GM04504 (cell line): ENCODE results near the gene LGALS8.

Experiments
- DNase-seq: peaks from one replicate; pipeline ENCODE4 v3.0.0-alpha.2; 2012; ENCODE audit warnings: low read depth

Gene LGALS8

DNA sequence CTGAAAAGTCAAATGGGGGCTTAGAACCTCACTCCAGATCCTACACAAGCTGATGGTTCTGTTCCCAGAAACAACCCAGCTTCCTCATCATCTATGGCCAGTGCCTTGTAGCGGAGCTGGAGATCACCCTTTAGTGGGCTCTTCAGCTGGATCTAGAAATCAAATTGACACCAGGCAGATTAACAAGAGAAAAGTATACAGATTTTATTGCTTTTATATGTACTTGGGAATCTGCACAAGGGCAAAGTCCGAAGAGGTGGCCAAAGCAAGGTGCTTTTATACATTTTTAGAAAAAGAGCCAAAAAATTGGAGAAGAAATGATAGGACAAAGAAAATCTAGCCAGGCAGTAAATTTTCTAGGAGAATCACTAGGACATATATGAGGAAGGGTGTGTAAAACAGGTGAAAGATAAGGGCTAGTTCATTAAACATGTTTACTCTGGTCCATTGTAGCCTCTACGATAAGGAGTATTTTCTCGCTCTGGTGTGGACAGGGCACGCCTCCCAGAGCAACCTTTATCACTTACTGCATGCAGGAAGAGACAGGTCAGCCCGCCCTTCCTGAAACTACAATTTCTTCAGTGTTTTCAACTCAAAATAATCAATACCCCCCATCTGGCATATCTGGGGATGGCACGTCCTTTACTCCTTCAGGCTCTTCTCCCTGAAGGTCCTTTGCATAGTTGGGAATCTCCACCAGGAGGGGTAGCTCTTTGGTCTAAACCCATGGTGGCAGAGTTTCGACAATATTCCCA is 14.0 kb upstream of the LGALS8 start:
- no peak for DNase-seq

GRCh38 chr1:236511735-236512418 is 11.9 kb upstream of the LGALS8 start:
- no peak for DNase-seq

GRCh38 chr1:236514703-236515442 is 8.9 kb upstream of the LGALS8 start:
- no peak for DNase-seq

GRCh38 chr1:236515443-236515958 is 8.3 kb upstream of the LGALS8 start:
- DNase-seq: no peak

GRCh38 chr1:236516929-236517704 is 6.7 kb upstream of the LGALS8 start:
- DNase-seq: no peak

DNA sequence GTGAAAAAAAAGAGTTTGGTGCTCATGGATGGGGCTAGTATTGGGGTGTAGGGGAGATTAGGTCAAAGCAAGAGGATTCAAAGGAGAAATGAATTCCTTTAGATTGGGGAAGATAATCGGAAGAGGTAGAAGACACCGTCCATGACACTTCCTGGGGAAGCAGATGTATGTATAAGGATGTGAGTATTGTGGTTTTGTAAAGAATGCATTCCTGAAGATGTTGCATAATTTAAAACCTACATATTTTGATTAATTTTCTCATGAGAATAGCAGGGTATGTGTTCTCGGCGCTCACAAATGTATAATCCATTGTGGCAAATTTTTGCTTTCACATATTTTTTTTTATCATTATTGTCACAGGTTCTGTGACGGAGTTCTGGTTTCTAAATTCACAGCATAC is 5.5 kb upstream of the LGALS8 start:
- DNase-seq: no peak

DNA sequence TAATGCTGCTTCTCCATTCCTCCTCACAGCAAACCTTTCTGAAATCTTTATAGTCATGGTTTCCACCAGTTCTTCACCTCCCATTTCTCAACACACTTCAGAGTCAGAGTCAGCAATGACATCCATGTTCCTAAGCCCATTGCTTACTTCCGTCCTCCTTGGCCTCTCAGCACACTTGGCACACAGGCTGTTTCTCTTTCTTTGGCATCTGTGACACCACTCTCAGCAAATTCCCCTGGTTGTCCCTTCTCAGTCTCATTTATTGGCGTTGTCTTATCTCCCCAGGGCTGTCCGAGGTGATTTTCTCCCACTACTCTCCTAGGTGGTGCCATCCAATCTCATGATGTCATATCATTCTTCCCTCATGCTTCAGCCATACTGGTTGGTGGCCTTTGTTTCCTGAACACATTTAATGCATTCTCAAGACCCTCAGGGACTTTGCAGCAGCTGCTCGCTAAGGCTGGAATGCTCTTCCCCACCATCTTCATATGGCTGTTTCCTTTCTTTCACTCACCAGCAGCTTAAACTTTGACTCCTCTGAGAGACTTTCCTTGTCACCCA is 3.3 kb upstream of the LGALS8 start:
- no peak for DNase-seq

- DNase-seq: no peak
These were observed 662 bp upstream of the LGALS8 start for GRCh38 chr1:236522937-236523703.

DNA sequence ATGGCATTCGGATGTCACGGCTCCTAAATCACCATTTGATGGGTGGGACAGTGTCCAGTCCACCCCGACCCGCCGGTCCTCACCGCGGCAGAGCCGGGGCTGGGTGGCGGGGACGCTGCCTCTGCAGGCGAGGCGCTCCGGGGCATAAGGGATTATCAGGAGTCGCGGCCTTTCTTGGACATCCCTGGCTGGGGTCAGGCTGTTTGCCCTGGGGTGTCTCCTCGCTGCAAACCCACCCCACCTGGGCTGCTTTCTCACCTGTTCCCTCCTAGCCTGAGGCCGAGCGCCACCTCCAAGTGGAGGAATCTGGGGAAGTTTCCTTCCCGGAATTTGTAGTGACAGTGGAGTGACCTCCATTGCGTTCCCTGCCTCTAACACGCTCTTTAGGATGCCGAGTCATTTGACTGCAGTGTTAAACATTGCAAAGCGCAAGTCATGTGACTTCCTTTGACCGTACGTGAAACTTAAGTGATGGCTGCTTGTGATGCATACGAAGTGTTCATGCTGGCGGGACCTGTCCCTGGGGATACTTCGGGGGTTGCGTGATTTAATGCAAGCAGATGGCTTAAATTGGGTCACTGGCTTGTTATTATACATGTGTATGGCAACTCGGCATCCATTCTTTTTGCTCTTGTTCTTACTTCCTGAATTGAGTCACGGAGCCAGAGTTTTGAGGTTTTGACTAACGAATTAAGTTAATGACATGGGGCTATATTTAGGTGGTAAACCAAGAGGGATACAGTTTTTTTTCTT is 536 bp downstream of the LGALS8 start:
- peak; percentile 52 for DNase-seq

- no peak for DNase-seq
These were observed 1.1 kb downstream of the LGALS8 start for GRCh38 chr1:236524895-236525184.

DNA sequence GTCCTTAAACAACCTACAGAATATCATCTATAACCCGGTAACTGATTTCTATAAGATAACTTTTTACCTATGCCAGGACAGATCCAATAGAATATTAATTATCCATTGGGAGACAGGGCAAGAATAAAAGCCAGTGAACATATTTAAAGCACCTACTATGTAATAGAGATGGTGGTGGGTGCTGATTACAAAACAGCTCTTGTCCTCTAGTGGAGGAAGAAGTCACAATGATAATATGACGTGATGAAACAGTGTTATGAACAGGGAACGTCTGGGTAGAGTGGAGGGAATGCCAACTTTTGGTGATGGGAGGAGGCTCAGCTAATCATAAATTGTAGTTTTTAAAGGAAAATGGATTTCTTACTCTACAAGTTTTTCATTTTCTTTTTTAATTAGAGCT is 2.3 kb downstream of the LGALS8 start:
- DNase-seq: no peak

GRCh38 chr1:236530286-236530685 is 6.5 kb downstream of the LGALS8 start:
- DNase-seq: no peak

- DNase-seq: no peak
These were observed 7.2 kb downstream of the LGALS8 start for GRCh38 chr1:236530959-236531358.

- no peak for DNase-seq
These were observed 9.1 kb downstream of the LGALS8 start for GRCh38 chr1:236532850-236533249.

GRCh38 chr1:236534151-236534651 is 10.4 kb downstream of the LGALS8 start:
- peak; percentile 25 for DNase-seq

DNA sequence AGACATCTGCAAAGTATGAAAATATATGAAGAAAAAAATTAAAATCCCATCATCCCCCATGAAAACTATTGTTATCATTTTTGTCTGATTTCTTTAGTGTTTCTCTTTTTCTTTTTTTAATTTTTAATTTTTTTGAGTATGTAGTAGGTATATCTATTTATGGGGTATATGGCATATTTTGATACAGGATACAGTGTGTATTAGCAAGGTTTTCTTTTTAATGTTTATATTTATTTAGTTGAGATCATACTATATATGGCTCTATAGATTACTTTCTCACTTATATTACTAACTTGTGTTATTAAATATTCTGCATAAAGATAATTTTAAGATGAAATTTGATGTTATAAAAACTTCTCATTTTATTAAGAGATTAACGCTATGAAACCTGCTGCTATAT is 11.4 kb downstream of the LGALS8 start:
- DNase-seq: no peak

DNA sequence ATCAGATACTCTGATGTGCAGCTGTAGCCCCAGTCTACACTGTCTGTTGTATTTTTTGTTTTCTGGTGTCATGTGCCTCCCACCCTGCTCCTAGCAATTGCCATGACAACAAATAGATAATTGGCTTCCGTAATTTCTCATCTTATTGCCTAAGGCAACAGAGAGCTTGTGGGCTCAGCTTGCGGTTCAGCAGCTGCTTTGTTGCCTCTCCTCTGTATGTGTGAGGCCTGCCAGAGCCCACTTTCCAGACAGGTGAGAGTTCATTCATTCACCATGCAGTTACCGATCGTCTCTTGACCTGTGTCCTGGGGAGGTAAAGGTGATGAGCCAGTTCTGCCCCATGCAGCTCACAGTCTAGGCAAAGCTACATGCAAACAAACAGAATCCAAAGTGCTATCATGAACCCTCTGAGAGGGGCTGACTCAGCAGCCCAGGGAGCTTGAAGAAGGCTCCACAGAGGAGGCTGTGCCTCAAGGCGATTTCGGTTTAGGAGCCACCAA is 11.9 kb downstream of the LGALS8 start:
- no peak for DNase-seq

DNA sequence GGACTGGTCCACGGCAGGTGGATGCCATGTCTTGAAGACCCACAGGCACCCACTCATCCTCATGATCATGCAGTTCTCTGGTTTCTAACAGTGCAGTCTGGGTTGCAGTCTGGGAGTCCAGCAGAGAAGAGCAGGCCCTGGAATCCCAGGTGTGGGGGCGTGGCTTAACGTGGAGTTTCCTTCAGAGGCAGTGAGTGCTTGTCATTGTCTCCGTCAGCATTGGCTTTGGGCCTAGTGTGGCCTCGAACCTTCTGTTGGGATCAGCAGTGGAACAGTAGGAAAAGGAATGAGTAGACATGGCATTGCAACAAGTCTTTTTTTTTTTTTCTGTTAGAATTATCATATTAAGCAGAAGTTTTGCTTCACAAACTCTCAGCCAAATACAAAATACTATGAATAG is 12.8 kb downstream of the LGALS8 start:
- no peak for DNase-seq

GRCh38 chr1:236540813-236541465 is 17.2 kb downstream of the LGALS8 start:
- DNase-seq: no peak
